Measurements from ENCODE around the gene RAC2.
"Not testable (repeated sequence)": the region's sequence is repeated elsewhere in the genome, so short reads cannot be mapped to it uniquely, and the experiment has no call there.

RAC2 gene

GRCh38 chr22:37204045-37204655, 39.9 kb downstream of the RAC2 start:
- no peak for DNase-seq (ENCODE audit: low spot score)

DNA sequence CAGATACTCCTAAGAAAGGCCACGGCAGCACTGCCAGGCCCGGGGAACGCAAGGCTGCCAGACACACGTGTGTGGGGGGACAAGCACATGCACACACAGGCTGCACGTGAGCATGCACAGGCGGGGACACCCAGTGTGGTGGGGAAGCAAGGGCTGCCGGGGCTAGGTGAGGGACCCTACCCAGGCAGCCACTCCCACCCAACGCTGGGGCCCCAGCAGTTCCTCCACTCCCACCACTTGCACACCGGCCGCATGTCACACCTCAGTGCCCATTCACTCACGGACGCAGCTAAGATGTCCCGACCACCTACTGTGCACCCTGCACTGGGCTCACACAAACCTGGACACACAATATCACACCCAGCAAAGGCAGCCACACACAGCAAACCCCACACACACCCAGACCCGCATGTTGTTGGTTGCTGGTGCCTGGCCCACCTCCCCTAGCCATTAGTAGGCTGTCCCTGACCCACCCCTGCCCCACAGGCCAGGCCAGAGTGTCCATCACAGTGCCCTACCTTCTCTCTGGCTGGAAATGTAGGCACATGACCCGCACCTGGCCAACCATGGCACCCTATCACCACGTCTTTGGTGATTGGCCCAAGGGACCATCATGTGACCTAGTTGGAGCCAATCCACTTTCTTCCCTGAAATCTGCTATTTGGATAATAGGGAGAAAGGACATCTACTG, 40.6 kb downstream of the RAC2 start:
- DNase-seq (ENCODE audit: low spot score), result no peak

GRCh38 chr22:37202716-37203115, 41.4 kb downstream of the RAC2 start:
- DNase-seq (ENCODE audit: low spot score), result no peak

DNA sequence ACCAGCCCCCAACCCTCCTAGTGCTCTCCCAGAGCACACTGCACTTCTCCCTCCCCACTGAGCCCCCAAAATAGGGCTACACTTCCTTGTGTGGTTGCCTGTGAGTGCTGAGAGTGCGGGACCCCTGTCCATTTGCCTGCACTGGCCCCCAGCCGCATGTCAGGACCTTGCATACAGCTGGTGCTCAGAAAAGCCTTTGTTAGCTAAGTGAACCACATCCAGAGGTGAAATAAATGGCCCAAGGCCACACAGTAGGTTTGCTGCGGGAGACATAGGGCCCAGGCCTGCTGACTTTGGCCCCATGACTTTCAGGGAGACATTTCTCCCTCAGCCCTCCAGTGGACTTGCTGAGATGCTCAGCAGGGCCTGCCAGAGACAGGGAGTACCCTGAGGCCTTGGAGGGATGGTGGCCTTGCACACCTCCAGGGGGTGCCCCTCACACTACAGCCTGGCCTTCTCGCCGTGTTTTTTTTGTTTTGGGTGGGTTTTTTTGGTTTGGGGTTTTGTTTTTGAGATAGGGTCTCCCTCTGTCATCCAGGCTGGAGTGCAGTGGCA, 42.0 kb downstream of the RAC2 start:
- DNase-seq (ENCODE audit: low spot score), result no peak

GRCh38 chr22:37201443-37201820, 42.6 kb downstream of the RAC2 start:
- not testable (repeated sequence) for DNase-seq (ENCODE audit: low spot score)

- no peak for DNase-seq (ENCODE audit: low spot score)
Measured at GRCh38 chr22:37199760-37200108, 44.3 kb downstream of the RAC2 start.

DNA sequence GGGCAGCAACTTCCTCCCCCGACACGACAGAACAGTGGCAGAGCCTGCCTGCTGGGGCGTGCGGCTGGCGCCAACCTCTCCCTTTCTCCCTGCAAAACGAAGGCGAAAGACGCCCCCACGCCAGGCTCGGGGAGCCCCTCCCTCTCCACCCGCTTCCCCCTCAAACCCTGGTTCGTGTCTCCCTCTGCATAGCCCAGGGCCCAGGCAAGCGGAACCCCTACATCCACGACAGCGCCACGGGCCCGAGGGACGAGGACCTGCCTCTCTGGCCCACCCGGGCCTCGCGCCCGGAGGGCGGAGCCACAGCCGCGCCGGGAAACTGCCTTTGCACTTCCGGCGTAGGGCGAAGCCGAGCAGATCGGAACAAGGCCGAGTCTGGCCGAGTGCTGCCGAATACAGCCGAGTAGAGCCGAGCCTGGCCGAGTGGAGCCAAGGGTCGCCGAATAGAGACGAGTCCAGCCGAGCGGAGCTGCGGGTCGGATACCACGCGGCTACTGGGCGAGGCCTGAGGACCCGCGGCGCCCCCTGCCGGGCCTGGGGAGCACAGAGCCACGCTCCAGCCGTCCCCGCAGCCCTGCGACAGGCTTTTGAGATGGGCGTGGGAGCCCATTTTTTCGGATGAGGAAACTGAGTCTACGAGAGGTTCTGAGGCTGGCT, 44.8 kb downstream of the RAC2 start:
- peak; percentile 99 for DNase-seq (ENCODE audit: low spot score)

- peak; percentile 86 for DNase-seq (ENCODE audit: low spot score)
Measured at GRCh38 chr22:37198258-37199102, 45.6 kb downstream of the RAC2 start.

DNA sequence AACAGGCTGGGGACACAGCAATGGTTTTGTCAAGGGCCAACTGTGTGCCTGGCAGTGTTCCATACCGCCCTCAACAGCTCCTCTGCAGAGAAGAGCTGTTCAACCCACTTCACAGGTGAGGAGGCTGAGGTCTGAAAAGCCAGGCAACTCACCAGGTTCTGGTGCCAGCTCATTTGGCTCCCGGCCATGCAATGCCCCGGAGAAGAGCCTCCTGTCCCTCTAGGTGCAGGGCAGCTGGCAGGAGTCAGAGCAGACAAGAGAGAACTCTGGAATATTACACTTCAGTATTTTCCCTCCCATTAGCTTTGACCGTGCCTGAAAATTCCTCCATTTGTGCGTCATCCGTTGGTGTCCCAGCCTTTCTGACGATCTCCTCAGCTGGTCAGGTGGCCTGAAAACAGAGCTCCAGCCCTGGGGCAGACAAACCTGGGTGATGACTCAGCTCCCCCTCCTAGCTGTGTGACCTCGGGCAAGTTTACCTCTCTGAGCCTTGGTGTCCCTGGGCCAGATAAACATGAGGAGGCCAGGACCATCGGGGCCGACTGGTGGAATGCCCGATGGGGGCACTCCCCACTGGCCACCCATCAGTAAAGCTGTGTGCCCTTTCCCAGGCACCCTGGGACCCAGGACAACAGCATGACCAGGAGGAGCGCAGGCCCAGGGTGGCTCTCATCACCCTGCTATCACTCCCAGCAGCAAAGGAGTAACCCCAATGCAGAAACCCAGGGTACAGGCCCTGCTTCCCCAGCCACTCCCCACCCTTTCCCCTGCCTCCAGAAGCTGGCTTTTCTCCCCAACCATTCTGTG, 46.4 kb downstream of the RAC2 start:
- no peak for DNase-seq (ENCODE audit: low spot score)

- DNase-seq (ENCODE audit: low spot score), result no peak
Measured at GRCh38 chr22:37196539-37197450, 47.3 kb downstream of the RAC2 start.

GRCh38 chr22:37195921-37196320, 48.1 kb downstream of the RAC2 start:
- no peak for DNase-seq (ENCODE audit: low spot score)

GRCh38 chr22:37194750-37195149, 49.3 kb downstream of the RAC2 start:
- no peak for DNase-seq (ENCODE audit: low spot score)

DNA sequence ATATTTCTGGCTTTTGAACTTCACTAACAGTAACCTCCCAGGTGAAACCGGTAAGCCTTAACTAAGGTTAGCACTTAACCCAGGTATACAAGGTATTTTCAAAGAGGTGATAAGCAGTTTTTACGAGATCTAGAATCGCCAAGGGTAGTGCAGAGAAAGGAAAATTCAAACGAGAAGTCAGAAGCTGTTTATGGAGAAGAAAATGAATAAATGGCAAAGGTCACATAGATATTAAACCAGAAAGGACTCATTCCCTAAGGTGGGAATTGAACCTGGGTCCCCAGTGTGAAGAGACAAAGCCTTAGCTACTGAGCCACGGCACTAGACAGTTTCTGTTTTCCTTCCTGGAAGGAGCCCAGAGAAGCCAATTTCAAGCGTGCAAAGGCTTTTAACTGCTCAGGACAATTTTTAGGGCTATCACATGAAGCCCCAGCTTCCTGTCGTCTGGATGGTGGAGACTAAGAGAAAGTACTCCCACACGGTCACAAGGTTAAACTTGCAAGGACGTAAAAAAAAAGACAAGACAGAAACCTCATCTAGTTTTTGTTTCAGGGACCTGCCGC, 50.4 kb downstream of the RAC2 start:
- DNase-seq (ENCODE audit: low spot score), result no peak

DNA sequence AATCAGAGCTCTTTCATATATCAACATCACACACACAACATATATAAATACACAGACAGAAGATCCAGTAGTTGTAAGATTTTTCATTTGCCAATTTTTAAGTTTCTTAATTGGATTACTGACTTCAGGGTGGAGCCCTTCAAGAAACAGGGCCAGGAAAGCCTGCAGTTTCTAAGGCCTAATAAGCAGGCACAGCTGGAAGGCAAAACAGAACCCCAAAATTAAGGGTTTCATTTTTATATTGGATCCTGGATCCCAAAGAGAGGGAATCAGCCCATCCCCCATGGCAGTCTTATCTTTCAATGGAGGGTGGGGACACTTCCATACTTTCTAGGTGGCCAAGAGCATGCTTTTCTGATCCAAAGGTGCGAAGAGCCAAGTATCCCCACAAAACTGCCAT, 51.3 kb downstream of the RAC2 start:
- no peak for DNase-seq (ENCODE audit: low spot score)

- DNase-seq (ENCODE audit: low spot score), result no peak
Measured at GRCh38 chr22:37192204-37192603, 51.9 kb downstream of the RAC2 start.

- no peak for DNase-seq (ENCODE audit: low spot score)
Measured at GRCh38 chr22:37190262-37190780, 53.7 kb downstream of the RAC2 start.

GRCh38 chr22:37188901-37189466, 55.1 kb downstream of the RAC2 start:
- no peak for DNase-seq (ENCODE audit: low spot score)

- no peak for DNase-seq (ENCODE audit: low spot score)
Measured at GRCh38 chr22:37187891-37188761, 55.9 kb downstream of the RAC2 start, which contains the start of gene C1QTNF6. Gene C1QTNF6, minus strand, starts transcription at chr22:37188247. Its CDS starts 34 bp downstream, at chr22:37188213.

Measured in iPS-NIHi11 (cell line).